GM23248 (cell line): ENCODE results near the gene AGRN.

Experiments
- EZH2 ChIP-seq: fragments of 200-600 bp; sonication (generic); IDR thresholded peaks from 2 replicates; pipeline ENCODE4 v1.6.1; 2018; ENCODE audit warnings: antibody characterized with exemption, mild to moderate bottlenecking; ENCODE audit not compliant: insufficient read depth, poor library complexity, severe bottlenecking
- EZH2phosphoT487 ChIP-seq: fragments of 200-600 bp; sonication (generic); IDR thresholded peaks from 2 replicates; pipeline ENCODE4 v1.6.1; 2018; ENCODE audit warnings: antibody characterized with exemption, moderate library complexity, mild to moderate bottlenecking, low read depth; ENCODE audit not compliant: insufficient read depth

DNA sequence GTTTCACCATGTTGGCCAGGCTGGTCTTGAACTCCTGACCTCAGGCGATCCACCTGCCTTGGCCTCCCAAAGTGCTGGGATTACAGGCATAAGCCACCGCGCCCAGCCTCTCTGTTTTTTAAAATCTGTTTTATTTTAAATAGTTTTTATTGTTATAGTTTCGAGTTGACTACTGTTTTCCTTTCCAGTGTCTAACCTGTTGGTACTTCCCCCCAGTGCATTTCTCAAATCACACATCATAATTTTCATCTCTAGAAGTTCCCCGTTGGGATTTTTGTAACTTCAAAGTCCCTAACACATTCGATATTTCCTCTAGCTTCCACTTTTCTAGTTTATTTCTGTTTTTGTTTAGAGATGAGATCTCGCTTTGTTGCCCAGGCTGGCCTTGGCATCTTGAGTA lies 27.6 kb upstream of the AGRN start:
- TF ChIP-seq EZH2 (no peak), EZH2phosphoT487 (no peak)
